H9 (cell line): ENCODE data around the gene HSPA5. TPM values are rescaled to one million over a fixed set of nuclear protein-coding genes. Genes with fewer than 3 reads are reported as not detected.

Source experiments
- DNase-seq: peaks from one replicate; pipeline ENCODE4 v3.0.0-alpha.2; 2017
- H2AFZ ChIP-seq: one replicate; pipeline ENCODE4 v1.6.1; 2013; ENCODE audit warnings: mild to moderate bottlenecking, low read length, control low read depth, moderate library complexity
- H2AK5ac ChIP-seq: 2 replicates; pipeline ENCODE4 v1.6.1; 2013; ENCODE audit warnings: low read length, control low read depth, mixed read lengths; ENCODE audit not compliant: insufficient read length
- H2BK120ac ChIP-seq: one replicate; pipeline ENCODE4 v1.6.1; 2013; ENCODE audit warnings: low read depth, mild to moderate bottlenecking, low read length, control low read depth, inconsistent platforms; ENCODE audit not compliant: poor library complexity, severe bottlenecking
- H2BK12ac ChIP-seq: 2 replicates; pipeline ENCODE4 v1.6.1; 2013; ENCODE audit warnings: low read length, control low read depth, mixed read lengths, low read depth; ENCODE audit not compliant: insufficient read length
- H2BK15ac ChIP-seq: 2 replicates; pipeline ENCODE4 v1.6.1; 2013; ENCODE audit warnings: low read depth, low read length, control low read depth
- H2BK20ac ChIP-seq: one replicate; pipeline ENCODE4 v1.6.1; 2013; ENCODE audit warnings: low read depth, mild to moderate bottlenecking, low read length, control low read depth, inconsistent platforms; ENCODE audit not compliant: poor library complexity, severe bottlenecking
- H2BK5ac ChIP-seq: 2 replicates; pipeline ENCODE4 v1.6.1; 2013; ENCODE audit warnings: low read length, control low read depth, mixed read lengths; ENCODE audit not compliant: insufficient read length
- H3K14ac ChIP-seq: 2 replicates; pipeline ENCODE4 v1.6.1; 2013; ENCODE audit warnings: low read length, control low read depth; ENCODE audit not compliant: insufficient read depth
- H3K18ac ChIP-seq: 2 replicates; pipeline ENCODE4 v1.6.1; 2013; ENCODE audit warnings: low read depth, mild to moderate bottlenecking, mixed read lengths, low read length, control low read depth; ENCODE audit not compliant: insufficient read length
- H3K23ac ChIP-seq: 2 replicates; pipeline ENCODE4 v1.6.1; 2013; ENCODE audit warnings: low read length, control low read depth, mixed read lengths, low read depth; ENCODE audit not compliant: insufficient read length
- H3K23me2 ChIP-seq: 2 replicates; pipeline ENCODE4 v1.6.1; 2013; ENCODE audit warnings: low read depth, mild to moderate bottlenecking, mixed read lengths, low read length, control low read depth; ENCODE audit not compliant: insufficient read length, poor library complexity, severe bottlenecking
- H3K27ac ChIP-seq: 2 replicates; pipeline ENCODE4 v1.5.1; 2013; ENCODE audit warnings: low read length, control low read depth, mixed read lengths, low read depth; ENCODE audit not compliant: insufficient read length
- H3K27me3 ChIP-seq: 2 replicates; pipeline ENCODE4 v1.6.1; 2013; ENCODE audit warnings: low read length, control low read depth, inconsistent platforms; ENCODE audit not compliant: insufficient read depth
- H3K4ac ChIP-seq: 2 replicates; pipeline ENCODE4 v1.6.1; 2013; ENCODE audit warnings: low read depth, mild to moderate bottlenecking, control low read depth, inconsistent platforms, low read length, moderate library complexity
- H3K4me1 ChIP-seq: 2 replicates; pipeline ENCODE4 v1.6.1; 2013; ENCODE audit warnings: low read length, control low read depth, inconsistent platforms; ENCODE audit not compliant: insufficient read depth
- H3K4me2 ChIP-seq: 2 replicates; pipeline ENCODE4 v1.6.1; 2013; ENCODE audit warnings: low read length, control low read depth, mixed read lengths; ENCODE audit not compliant: insufficient read length, insufficient read depth
- H3K56ac ChIP-seq: 2 replicates; pipeline ENCODE4 v1.6.1; 2013; ENCODE audit warnings: low read depth, mild to moderate bottlenecking, mixed read lengths, low read length, control low read depth; ENCODE audit not compliant: insufficient read length
- H3K79me1 ChIP-seq: 2 replicates; pipeline ENCODE4 v1.6.1; 2013; ENCODE audit warnings: low read depth, mild to moderate bottlenecking, moderate library complexity, low read length, control low read depth, inconsistent platforms; ENCODE audit not compliant: insufficient read depth, poor library complexity, severe bottlenecking
- H3K79me2 ChIP-seq: 2 replicates; pipeline ENCODE4 v1.6.1; 2013; ENCODE audit warnings: low read length, control low read depth, inconsistent platforms; ENCODE audit not compliant: insufficient read depth
- H3K9ac ChIP-seq: 2 replicates; pipeline ENCODE4 v1.6.1; 2013; ENCODE audit warnings: low read length, control low read depth, mixed read lengths; ENCODE audit not compliant: insufficient read length; ENCODE audit errors: extremely low read depth
- H3K9me3 ChIP-seq: one replicate; pipeline ENCODE4 v1.6.1; 2013; ENCODE audit warnings: low read depth, low read length, inconsistent platforms; ENCODE audit not compliant: control insufficient read depth
- H3T11ph ChIP-seq: one replicate; pipeline ENCODE4 v1.6.1; 2013; ENCODE audit warnings: mild to moderate bottlenecking, low read length, control low read depth, inconsistent platforms
- H4K20me1 ChIP-seq: one replicate; pipeline ENCODE4 v1.6.1; 2013; ENCODE audit not compliant: control insufficient read depth, insufficient read length, insufficient read depth
- H4K5ac ChIP-seq: 2 replicates; pipeline ENCODE4 v1.6.1; 2013; ENCODE audit warnings: low read depth, mild to moderate bottlenecking, mixed read lengths, low read length, control low read depth; ENCODE audit not compliant: insufficient read length
- H4K8ac ChIP-seq: replicated peaks from 2 replicates; pipeline ENCODE4 v1.6.1; 2013; ENCODE audit warnings: low read length, control low read depth, mixed read lengths, low read depth; ENCODE audit not compliant: insufficient read length
- H4K91ac ChIP-seq: 2 replicates; pipeline ENCODE4 v1.6.1; 2013; ENCODE audit warnings: low read depth, mild to moderate bottlenecking, moderate library complexity, mixed read lengths, low read length, control low read depth; ENCODE audit not compliant: insufficient read length
- H3K27ac Mint-ChIP-seq, 3 experiments: 2 replicates in 2 of 3; 3 replicates in 1 of 3; pipeline ENCODE4 v1.8.0; 2020 to 2021; ENCODE audit warnings: mixed read lengths in 3 of 3, mild to moderate bottlenecking in 1 of 3, moderate library complexity in 1 of 3
- H3K27me3 Mint-ChIP-seq: 2 replicates; pipeline ENCODE4 v1.8.0; 2021; ENCODE audit warnings: low read depth, mild to moderate bottlenecking, moderate library complexity, mixed read lengths
- H3K36me3 Mint-ChIP-seq, 3 experiments: 2 replicates in 2 of 3; 3 replicates in 1 of 3; pipeline ENCODE4 v1.8.0; 2020 to 2021; ENCODE audit warnings: low read depth in 3 of 3, mixed read lengths in 3 of 3; ENCODE audit not compliant: insufficient read depth in 1 of 3
- H3K4me1 Mint-ChIP-seq, 2 experiments: 2 replicates each; pipeline ENCODE4 v1.8.0; 2020; ENCODE audit warnings: mixed read lengths in 2 of 2
- H3K4me3 Mint-ChIP-seq, 2 experiments: 2 replicates in 1 of 2; 3 replicates in 1 of 2; pipeline ENCODE4 v1.8.0; 2020 to 2021; ENCODE audit warnings: mild to moderate bottlenecking in 2 of 2, mixed read lengths in 2 of 2, moderate library complexity in 1 of 2
- H3K9me3 Mint-ChIP-seq, 2 experiments: 2 replicates in 1 of 2; 3 replicates in 1 of 2; pipeline ENCODE4 v1.8.0; 2020; ENCODE audit warnings: mild to moderate bottlenecking in 2 of 2, mixed read lengths in 2 of 2, moderate library complexity in 1 of 2
- total RNA-seq: library from RNA; stranded (reverse); gene quantifications from 2 replicates; pipeline ENCODE4 v1.2.1, GENCODE V29; 2021
- TF ChIP-seq, protein P1 (sequence below): fragments of 200-600 bp; sonication (generic); conservative IDR thresholded peaks from 3 replicates; pipeline ENCODE4 v1.8.0; 2021; ENCODE audit warnings: antibody characterized with exemption, mild to moderate bottlenecking

Gene HSPA5
- total RNA-seq, 1 experiment from 2014 or later: 240 TPM

- Mint-ChIP-seq H3K27me3 (no peaks in the 10 kb centered on the region), H3K27ac (peak overlapping the region in 1 of 3 experiments; percentile 9; a peak in 1 of 7 replicates), H3K9me3 (no peaks in the 10 kb centered on the region), H3K4me1 (peaks cover 12 to 14% of the 10 kb centered on the region in 2 experiments), H3K36me3 (no peaks in the 10 kb centered on the region; a peak in 1 of 7 replicates), H3K4me3 (no peak overlapping the region; a peak in 1 of 5 replicates)
- Histone ChIP-seq H3K79me1 (no peaks in the 10 kb centered on the region), H3K79me2 (peaks cover 7% of the 10 kb centered on the region; the same call in 1 of the 2 replicates), H4K20me1 (no peaks in the 10 kb centered on the region), H3K4ac (no peak overlapping the region), H3K4me2 (no peak overlapping the region), H4K91ac (no peak overlapping the region), H3K23me2 (no peaks in the 10 kb centered on the region), H2BK120ac (no peak overlapping the region), H3K27me3 (no peaks in the 10 kb centered on the region), H2BK20ac (no peak overlapping the region), H2AFZ (no peak overlapping the region), H2AK5ac (no peak overlapping the region), H3K9me3 (no peaks in the 10 kb centered on the region), H3K4me1 (no peaks in the 10 kb centered on the region), H3K9ac (no peak overlapping the region), H3K14ac (no peak overlapping the region), H3K56ac (no peak overlapping the region), H3K23ac (no peak overlapping the region), H4K5ac (no peak overlapping the region), H2BK12ac (no peak overlapping the region), H3K27ac (no peak overlapping the region), H3K18ac (no peak overlapping the region), H2BK5ac (no peak overlapping the region), H4K8ac (no peak overlapping the region), H2BK15ac (no peak overlapping the region), H3T11ph (no peak overlapping the region)
- DNase-seq: no peak
- TF ChIP-seq, protein P1, sequence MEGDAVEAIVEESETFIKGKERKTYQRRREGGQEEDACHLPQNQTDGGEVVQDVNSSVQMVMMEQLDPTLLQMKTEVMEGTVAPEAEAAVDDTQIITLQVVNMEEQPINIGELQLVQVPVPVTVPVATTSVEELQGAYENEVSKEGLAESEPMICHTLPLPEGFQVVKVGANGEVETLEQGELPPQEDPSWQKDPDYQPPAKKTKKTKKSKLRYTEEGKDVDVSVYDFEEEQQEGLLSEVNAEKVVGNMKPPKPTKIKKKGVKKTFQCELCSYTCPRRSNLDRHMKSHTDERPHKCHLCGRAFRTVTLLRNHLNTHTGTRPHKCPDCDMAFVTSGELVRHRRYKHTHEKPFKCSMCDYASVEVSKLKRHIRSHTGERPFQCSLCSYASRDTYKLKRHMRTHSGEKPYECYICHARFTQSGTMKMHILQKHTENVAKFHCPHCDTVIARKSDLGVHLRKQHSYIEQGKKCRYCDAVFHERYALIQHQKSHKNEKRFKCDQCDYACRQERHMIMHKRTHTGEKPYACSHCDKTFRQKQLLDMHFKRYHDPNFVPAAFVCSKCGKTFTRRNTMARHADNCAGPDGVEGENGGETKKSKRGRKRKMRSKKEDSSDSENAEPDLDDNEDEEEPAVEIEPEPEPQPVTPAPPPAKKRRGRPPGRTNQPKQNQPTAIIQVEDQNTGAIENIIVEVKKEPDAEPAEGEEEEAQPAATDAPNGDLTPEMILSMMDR: no peak
Observed at GRCh38 chr9:125277411-125277810, 36.3 kb upstream of the HSPA5 start.
